UCSD-AML1 (cell line): Measurements from ENCODE around the gene APBB1.

Source experiments
- DNase-seq: peaks from one replicate; lab custom pipeline; 2025; ENCODE audit not compliant: unreplicated experiment; lab: John Stamatoyannopoulos, UW

Gene APBB1

GRCh38 chr11:6417907-6418556, 862 bp downstream of the APBB1 start:
- DNase-seq = no peak

GRCh38 chr11:6415797-6416196, 3.1 kb downstream of the APBB1 start:
- DNase-seq = no peak

GRCh38 chr11:6414874-6415328, 4.0 kb downstream of the APBB1 start:
- DNase-seq = no peak

- DNase-seq = no peak
Observed at GRCh38 chr11:6413791-6414201, 5.1 kb downstream of the APBB1 start.

GRCh38 chr11:6411594-6412031, 7.3 kb downstream of the APBB1 start:
- no peak for DNase-seq

- no peak for DNase-seq
Observed at GRCh38 chr11:6410695-6411430, 8.0 kb downstream of the APBB1 start.

- DNase-seq = no peak
Observed at GRCh38 chr11:6406370-6406769, 12.5 kb downstream of the APBB1 start.

GRCh38 chr11:6405846-6406245, 13.0 kb downstream of the APBB1 start:
- DNase-seq = no peak

- no peak for DNase-seq
Observed at GRCh38 chr11:6405052-6405667, 13.7 kb downstream of the APBB1 start.

GRCh38 chr11:6404342-6405051, 14.4 kb downstream of the APBB1 start:
- no peak for DNase-seq

GRCh38 chr11:6403539-6403938, 15.4 kb downstream of the APBB1 start:
- DNase-seq = no peak

GRCh38 chr11:6402561-6402981, 16.3 kb downstream of the APBB1 start:
- peak; percentile 44 for DNase-seq

- no peak for DNase-seq
Observed at GRCh38 chr11:6402061-6402470, 16.8 kb downstream of the APBB1 start.

- DNase-seq = no peak
Observed at GRCh38 chr11:6401464-6401863, 17.4 kb downstream of the APBB1 start.

GRCh38 chr11:6400431-6401345, 18.2 kb downstream of the APBB1 start:
- no peak for DNase-seq

GRCh38 chr11:6397636-6398035, 21.3 kb downstream of the APBB1 start:
- DNase-seq = no peak

- DNase-seq = no peak
Observed at GRCh38 chr11:6397156-6397555, 21.7 kb downstream of the APBB1 start.

- no peak for DNase-seq
Observed at GRCh38 chr11:6395470-6396060, 23.3 kb downstream of the APBB1 start.

GRCh38 chr11:6393989-6394670, 24.8 kb downstream of the APBB1 start:
- DNase-seq = no peak
